Esophagus muscularis mucosa (tissue), 4 donors: ENCODE data around the gene TDRD5. TPM values are rescaled to one million over a fixed set of nuclear protein-coding genes. Genes with fewer than 3 reads are reported as not detected.

Experiments used
- DNase-seq: peaks from one replicate; pipeline ENCODE4 v3.0.0-alpha.2; 2017; ENCODE audit errors: extremely low spot score
- H3K27ac ChIP-seq, 4 donors: fragments of 200-600 bp; sonication (generic); replicated peaks in 1 of 4; 1 replicate in 3 of 4; 2 replicates in 1 of 4; pipeline ENCODE4 v1.5.1; 2016 to 2019; ENCODE audit warnings: mild to moderate bottlenecking in 1 of 4
- H3K27me3 ChIP-seq, 4 donors: fragments of 200-600 bp; sonication (generic); one replicate each; pipeline versions ENCODE4 v1.5.1 to v1.6.0; 2016 to 2019
- H3K36me3 ChIP-seq, 4 donors: fragments of 200-600 bp; sonication (generic); one replicate each; pipeline ENCODE4 v1.5.1; 2016 to 2019
- H3K4me1 ChIP-seq, 4 donors: fragments of 200-600 bp; sonication (generic); one replicate each; pipeline ENCODE4 v1.5.1; 2016 to 2019
- H3K4me3 ChIP-seq, 4 donors: fragments of 200-600 bp; sonication (generic); 1 replicate in 2 of 4; 2 replicates in 2 of 4; pipeline ENCODE4 v1.5.1; 2016 to 2019; ENCODE audit warnings: mild to moderate bottlenecking in 4 of 4, moderate library complexity in 1 of 4
- H3K9me3 ChIP-seq, 4 donors: fragments of 200-600 bp; sonication (generic); 1 replicate in 3 of 4; 2 replicates in 1 of 4; pipeline ENCODE4 v1.5.1; 2016 to 2019
- CTCF ChIP-seq, 3 experiments: fragments of 200-600 bp in 2 of 3; fragments of 450-650 bp in 1 of 3; sonication (generic) in 2 of 3; IDR thresholded peaks; one replicate each; pipeline ENCODE4 v1.5.1; 2017 to 2019; ENCODE audit warnings: antibody characterized with exemption in 3 of 3, mild to moderate bottlenecking in 2 of 3, moderate library complexity in 1 of 3
- EP300 ChIP-seq: sonication (generic); formaldehyde crosslinking; IDR thresholded peaks from one replicate; pipeline ENCODE4 v1.6.1; 2017; ENCODE audit warnings: antibody characterized with exemption
- POLR2A ChIP-seq: fragments of 450-650 bp; IDR thresholded peaks from one replicate; pipeline ENCODE4 v1.6.1; 2017; ENCODE audit warnings: antibody characterized with exemption, moderate library complexity, mild to moderate bottlenecking, low read depth
- POLR2AphosphoS5 ChIP-seq, 2 donors: sonication (generic); formaldehyde crosslinking; IDR thresholded peaks; one replicate each; pipeline ENCODE4 v1.6.1; 2017; ENCODE audit warnings: antibody characterized with exemption in 2 of 2
- WGBS: methylation state at CpG from one replicate; pipeline ENCODE4 v1.1.5; 2018; 5-methylcytosine and 5-hydroxymethylcytosine counted together
- intact Hi-C: fragments of 100-400 bp; cut with DNase I; formaldehyde crosslinking; loops from one replicate; pipeline ENCODE4 v1.15.1; 2023
- total RNA-seq, 4 donors: library from RNA; depleted of rRNA; stranded (reverse); fragments of >200 nt; gene quantifications; one replicate each; pipeline versions ENCODE4 v1.1.0 to v1.2.1, GENCODE V29; 2016

Gene TDRD5
- total RNA-seq, 4 donors from 2014 or later = 0.06 to 0.17 TPM; not detected in 2

GRCh38 chr1:179709841-179710329 lies 118.3 kb downstream of the TDRD5 start:
- TF ChIP-seq CTCF (IDR thresholded peaks at IDR 0.05) (no peak), POLR2AphosphoS5 (IDR thresholded peaks at IDR 0.05) (peak in 1 of 2 donors; percentile 58), EP300 (no peak)
- Histone ChIP-seq H3K9me3 (peaks cover 0 to 18% (median 14%) of the 10 kb centered on the region in 4 donors), H3K27ac (no peak overlapping the region), H3K36me3 (no peaks in the 10 kb centered on the region), H3K27me3 (no peaks in the 10 kb centered on the region), H3K4me1 (peaks cover 9 to 14% (median 12%) of the 10 kb centered on the region in 4 donors), H3K4me3 (no peak overlapping the region)
- 33% methylated on average over 5 of the region's 5 CpGs for WGBS
- no peak for DNase-seq
- intact Hi-C loops = no loop called here

- WGBS = 83% methylated on average over 1 of the region's 1 CpG
- Histone ChIP-seq H3K4me3 (no peak overlapping the region), H3K4me1 (peaks cover 9 to 14% (median 11%) of the 10 kb centered on the region in 4 donors), H3K36me3 (no peaks in the 10 kb centered on the region), H3K27ac (no peak overlapping the region), H3K9me3 (peaks cover 0 to 48% (median 40%) of the 10 kb centered on the region in 4 donors), H3K27me3 (no peaks in the 10 kb centered on the region)
- no peak for DNase-seq
- intact Hi-C loops = no loop called here
- TF ChIP-seq CTCF (IDR thresholded peaks at IDR 0.05) = no peak
- TF ChIP-seq POLR2A = no peak
- TF ChIP-seq EP300 = no peak
- no peak for TF ChIP-seq POLR2AphosphoS5 (IDR thresholded peaks at IDR 0.05)
Observed at GRCh38 chr1:179714159-179714558, 122.5 kb downstream of the TDRD5 start.

GRCh38 chr1:179714623-179715022 lies 123.0 kb downstream of the TDRD5 start:
- no peaks in the 10 kb centered on the region for H3K27me3 ChIP-seq
- H3K36me3 ChIP-seq = no peaks in the 10 kb centered on the region
- intact Hi-C loops = no loop called here
- no peak overlapping the region for H3K27ac ChIP-seq
- H3K4me1 ChIP-seq = peaks cover 7 to 10% (median 8%) of the 10 kb centered on the region in 4 donors
- no peak for DNase-seq
- TF ChIP-seq POLR2AphosphoS5 (IDR thresholded peaks at IDR 0.05) (no peak), CTCF (IDR thresholded peaks at IDR 0.05) (no peak), EP300 (no peak), POLR2A (no peak)
- H3K9me3 ChIP-seq = peaks cover 0 to 53% (median 42%) of the 10 kb centered on the region in 4 donors
- no peak overlapping the region for H3K4me3 ChIP-seq

- H3K27me3 ChIP-seq = no peaks in the 10 kb centered on the region
- H3K9me3 ChIP-seq = peaks cover 0 to 53% (median 38%) of the 10 kb centered on the region in 4 donors
- TF ChIP-seq EP300 (no peak), POLR2A (no peak), CTCF (IDR thresholded peaks at IDR 0.05) (no peak), POLR2AphosphoS5 (IDR thresholded peaks at IDR 0.05) (no peak)
- H3K27ac ChIP-seq = no peak overlapping the region
- H3K36me3 ChIP-seq = no peaks in the 10 kb centered on the region
- intact Hi-C loops = no loop called here
- H3K4me1 ChIP-seq = no peaks in the 10 kb centered on the region
- DNase-seq = no peak
- no peak overlapping the region for H3K4me3 ChIP-seq
Observed at GRCh38 chr1:179719272-179719671, 127.6 kb downstream of the TDRD5 start.

GRCh38 chr1:179728271-179728670 lies 136.6 kb downstream of the TDRD5 start:
- Histone ChIP-seq H3K4me3 (no peak overlapping the region), H3K27me3 (peaks cover 0 to 10% (median 0%) of the 10 kb centered on the region in 4 donors), H3K27ac (no peak overlapping the region), H3K4me1 (no peaks in the 10 kb centered on the region), H3K9me3 (no peaks in the 10 kb centered on the region), H3K36me3 (no peaks in the 10 kb centered on the region)
- intact Hi-C loops = no loop called here
- TF ChIP-seq CTCF (IDR thresholded peaks at IDR 0.05) = no peak
- no peak for TF ChIP-seq EP300
- no peak for TF ChIP-seq POLR2AphosphoS5 (IDR thresholded peaks at IDR 0.05)
- TF ChIP-seq POLR2A = no peak
- DNase-seq = no peak
- WGBS = 44% methylated on average over 2 of the region's 2 CpGs
